Thyroid gland (tissue), 4 donors: Measurements from ENCODE around the gene HSPA12A.

Experiments
- POLR2A ChIP-seq, 2 donors: fragments of 450-650 bp; IDR thresholded peaks; one replicate each; pipeline ENCODE4 v1.6.1; 2017; ENCODE audit warnings: antibody characterized with exemption in 2 of 2, mild to moderate bottlenecking in 2 of 2, moderate library complexity in 1 of 2
- TF ChIP-seq, protein P1 (sequence below), 6 experiments: fragments of 200-600 bp in 3 of 6; fragments of 450-650 bp in 3 of 6; sonication (generic) in 3 of 6; IDR thresholded peaks; one replicate each; pipeline ENCODE4 v1.5.1; 2016 to 2019; ENCODE audit warnings: antibody characterized with exemption in 6 of 6, mild to moderate bottlenecking in 2 of 6, inconsistent platforms in 1 of 6, moderate library complexity in 1 of 6

GRCh38 chr10:116723428-116724281 is 18.7 kb downstream of the HSPA12A start:
- TF ChIP-seq, protein P1, sequence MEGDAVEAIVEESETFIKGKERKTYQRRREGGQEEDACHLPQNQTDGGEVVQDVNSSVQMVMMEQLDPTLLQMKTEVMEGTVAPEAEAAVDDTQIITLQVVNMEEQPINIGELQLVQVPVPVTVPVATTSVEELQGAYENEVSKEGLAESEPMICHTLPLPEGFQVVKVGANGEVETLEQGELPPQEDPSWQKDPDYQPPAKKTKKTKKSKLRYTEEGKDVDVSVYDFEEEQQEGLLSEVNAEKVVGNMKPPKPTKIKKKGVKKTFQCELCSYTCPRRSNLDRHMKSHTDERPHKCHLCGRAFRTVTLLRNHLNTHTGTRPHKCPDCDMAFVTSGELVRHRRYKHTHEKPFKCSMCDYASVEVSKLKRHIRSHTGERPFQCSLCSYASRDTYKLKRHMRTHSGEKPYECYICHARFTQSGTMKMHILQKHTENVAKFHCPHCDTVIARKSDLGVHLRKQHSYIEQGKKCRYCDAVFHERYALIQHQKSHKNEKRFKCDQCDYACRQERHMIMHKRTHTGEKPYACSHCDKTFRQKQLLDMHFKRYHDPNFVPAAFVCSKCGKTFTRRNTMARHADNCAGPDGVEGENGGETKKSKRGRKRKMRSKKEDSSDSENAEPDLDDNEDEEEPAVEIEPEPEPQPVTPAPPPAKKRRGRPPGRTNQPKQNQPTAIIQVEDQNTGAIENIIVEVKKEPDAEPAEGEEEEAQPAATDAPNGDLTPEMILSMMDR (IDR thresholded peaks at IDR 0.05), result no peak
- TF ChIP-seq POLR2A (IDR thresholded peaks at IDR 0.05), result no peak
